Astrocyte of the hippocampus (primary cell): ENCODE measurements around the gene KEAP1.
"Not testable (repeated sequence)": the region's sequence is repeated elsewhere in the genome, so short reads cannot be mapped to it uniquely, and the experiment has no call there.

Source experiments
- DNase-seq: peaks from one replicate; pipeline ENCODE4 v3.0.0; 2011; ENCODE audit warnings: low read depth, low spot score

The KEAP1 gene

DNA sequence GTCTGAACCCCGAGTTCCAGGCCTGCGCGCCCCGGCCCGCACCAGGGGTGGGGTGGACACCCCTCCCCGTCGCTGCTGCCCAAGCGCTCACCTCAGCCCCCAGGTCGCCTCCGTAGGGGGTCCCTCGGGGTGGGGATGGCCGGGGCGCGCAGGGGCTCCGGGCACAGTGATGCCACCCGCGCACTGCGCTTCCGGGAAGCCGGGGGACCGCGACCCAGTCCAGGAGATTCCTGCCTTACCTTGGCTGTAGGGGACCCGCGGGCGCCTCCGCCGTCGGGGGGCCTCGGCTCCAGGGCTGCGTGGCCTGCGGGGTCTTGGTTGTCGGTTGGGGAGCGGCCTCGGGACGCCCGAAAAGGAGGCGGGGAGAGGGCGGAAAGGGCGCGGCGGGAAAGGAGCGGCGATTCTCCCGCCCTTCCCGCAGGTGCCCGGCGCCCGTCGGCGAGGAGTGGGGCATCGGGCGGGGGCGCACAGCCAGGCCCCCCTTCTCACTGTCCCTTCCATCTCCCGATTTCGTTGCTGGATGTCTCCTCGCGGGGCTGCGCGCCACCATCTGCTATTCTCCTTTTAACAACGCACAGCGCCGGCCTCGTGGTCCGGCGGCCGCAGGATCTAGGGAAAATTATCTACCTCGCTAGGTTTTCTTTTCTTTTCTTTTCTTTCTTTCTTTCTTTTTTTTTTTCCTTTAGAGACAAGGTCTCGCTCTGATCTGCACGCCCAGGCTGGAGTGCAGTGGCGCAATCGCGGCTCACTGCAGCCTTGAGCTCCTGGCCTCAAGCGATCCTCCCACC is at the start of gene KEAP1:
Gene KEAP1 (minus strand): TSS at position 355 of the 788 bp plus-strand sequence. CDS start 3,323 bp downstream, outside the sequence.
- peak; percentile 55 for DNase-seq

DNA sequence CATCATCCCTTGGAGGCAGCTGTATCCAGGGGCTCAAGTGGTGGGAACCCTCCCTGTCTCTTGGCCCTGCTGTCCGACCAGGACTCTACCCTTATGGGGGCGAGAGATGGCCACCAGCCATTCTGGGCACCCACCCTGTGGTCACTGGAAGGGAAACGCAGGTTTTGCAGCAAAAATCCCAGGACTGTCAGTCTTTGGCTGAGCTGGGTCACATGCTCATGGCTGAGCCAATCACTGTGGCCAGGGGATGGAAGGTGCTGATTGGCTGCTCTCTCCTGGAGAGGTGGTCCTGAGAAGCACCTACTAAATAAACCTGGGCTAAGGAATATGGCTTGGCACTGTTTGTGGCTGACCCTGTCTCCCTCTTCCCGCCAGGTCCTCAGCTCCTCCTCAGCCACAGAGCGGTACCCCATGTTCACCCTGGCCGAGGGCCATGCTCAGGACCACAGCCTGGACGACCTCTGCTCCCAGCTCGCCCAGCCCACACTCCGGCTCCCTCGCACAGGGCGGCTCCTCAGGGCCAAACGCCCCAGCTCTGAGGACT is 49.4 kb upstream of the KEAP1 start:
- DNase-seq, result peak; percentile 29

DNA sequence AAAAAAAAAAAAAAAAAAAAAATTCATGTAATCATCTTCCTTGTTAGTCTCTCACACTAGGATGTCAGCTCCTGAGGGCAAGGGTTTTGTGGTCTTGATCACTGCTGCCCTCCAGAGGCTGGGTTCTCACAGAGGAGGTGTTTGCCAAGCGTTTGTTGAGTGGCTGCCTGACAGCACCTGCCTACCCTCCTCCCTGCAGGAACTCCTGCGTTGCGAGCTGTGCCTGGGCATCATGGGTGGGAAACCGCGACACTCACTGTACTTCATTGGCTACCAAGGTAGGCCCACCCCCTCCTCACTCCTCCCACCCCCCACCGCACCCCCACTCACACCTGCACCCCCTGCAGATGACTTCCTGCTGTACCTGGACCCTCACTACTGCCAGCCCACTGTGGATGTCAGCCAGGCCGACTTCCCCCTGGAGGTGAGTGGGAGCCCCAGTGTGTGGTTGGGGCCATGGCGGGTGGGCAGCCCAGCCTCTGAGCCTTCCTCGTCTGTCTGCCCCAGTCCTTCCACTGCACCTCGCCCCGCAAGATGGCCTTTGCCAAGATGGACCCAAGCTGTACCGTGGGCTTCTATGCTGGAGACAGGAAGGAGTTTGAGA is 48.6 kb upstream of the KEAP1 start:
- no peak for DNase-seq

DNA sequence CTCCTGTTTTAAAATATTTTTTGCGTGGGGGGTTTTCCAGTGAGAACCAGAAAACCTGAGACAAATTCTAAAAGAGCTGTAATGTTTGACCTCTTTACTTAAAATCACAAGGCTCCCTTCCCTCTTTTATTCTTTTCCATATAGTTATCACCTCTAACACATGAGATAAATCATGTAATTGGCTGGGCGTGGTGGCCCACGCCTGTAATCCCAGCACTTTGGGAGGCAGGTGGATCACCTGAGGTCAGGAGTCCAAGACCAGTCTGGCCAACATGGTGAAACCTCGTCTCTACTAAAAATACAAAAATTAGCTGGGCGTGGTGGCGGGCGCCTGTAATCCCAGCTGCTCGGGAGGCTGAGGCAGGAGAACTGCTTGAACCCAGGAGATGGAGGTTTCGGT is 47.9 kb upstream of the KEAP1 start:
- not testable (repeated sequence) for DNase-seq

DNA sequence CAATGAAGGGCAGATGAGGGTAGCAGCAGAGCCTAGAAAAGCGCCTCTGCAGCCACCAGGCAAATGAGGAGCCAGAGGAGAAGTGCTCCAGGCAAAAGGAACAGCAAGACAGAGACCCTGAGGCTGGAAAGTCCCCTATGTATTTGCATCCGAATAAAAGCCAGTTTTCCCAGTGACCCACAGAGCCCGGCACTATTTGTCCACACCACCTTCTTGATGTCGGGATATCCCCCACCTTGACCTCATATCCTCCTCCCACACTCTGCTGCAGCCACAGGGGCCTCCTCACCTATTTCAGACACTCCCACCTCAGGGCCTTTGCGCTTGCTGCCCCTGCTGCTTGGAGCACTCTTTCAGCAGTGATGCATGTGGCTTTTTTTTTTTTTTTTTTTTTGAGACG is 47.2 kb upstream of the KEAP1 start:
- DNase-seq, result no peak

DNA sequence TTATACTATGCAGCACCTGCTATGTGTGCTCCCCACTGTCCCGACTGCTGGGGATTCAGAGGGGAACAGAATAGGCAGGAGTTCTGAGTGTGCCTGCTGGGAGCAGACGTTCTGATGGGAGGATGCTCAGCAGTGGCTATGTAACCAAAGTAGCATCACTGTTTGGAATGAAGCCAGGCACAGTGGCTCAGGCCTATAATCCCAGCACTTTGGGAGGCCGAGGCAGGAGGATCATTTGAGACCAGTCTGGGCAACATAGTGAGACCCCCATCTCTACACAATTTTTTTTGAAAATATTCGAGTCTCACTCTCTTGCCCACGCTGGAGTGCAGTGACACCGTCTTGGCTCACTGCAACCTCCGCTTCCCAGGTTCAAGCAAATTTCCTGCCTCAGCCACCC is 46.6 kb upstream of the KEAP1 start:
- DNase-seq, result no peak

DNA sequence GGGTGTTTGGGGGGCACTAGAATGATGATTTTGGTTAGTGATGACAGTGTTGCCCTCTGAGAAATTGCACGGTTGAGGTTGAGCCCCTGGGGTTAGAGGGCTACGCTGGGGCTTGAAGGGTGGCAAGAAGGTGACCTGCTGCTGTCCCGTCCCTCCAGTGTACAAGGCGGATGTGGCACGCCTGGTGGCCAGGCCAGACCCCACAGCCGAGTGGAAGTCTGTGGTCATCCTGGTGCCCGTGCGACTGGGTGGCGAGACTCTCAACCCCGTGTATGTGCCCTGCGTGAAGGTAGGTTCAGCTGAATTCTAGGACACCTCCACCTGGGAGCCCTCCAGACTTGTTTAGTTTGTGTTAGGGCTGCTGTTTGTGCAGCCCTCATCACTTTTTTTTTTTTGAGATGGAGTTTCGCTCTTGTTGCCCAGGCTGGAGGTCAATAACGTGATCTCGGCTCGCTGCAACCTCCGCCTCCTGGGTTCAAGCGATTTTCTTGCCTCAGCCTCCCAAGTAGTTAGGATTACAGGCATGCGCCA is 45.7 kb upstream of the KEAP1 start:
- DNase-seq, result no peak

DNA sequence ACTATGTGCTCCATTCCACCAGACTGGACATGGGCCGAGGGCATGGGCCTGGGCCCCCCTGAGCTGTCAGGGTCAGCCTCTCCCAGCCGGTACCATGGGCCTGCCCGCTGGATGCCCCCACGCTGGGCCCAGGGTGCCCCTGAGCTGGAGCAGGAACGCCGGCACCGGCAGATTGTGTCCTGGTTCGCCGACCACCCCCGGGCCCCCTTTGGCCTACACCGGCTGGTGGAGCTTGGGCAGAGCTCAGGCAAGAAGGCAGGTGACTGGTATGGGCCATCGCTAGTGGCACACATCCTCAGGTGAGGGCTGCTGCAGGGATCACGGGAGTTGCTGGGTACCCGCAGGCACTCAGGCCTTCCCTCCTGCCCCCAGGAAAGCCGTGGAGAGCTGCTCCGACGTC is 43.7 kb upstream of the KEAP1 start:
- no peak for DNase-seq

DNA sequence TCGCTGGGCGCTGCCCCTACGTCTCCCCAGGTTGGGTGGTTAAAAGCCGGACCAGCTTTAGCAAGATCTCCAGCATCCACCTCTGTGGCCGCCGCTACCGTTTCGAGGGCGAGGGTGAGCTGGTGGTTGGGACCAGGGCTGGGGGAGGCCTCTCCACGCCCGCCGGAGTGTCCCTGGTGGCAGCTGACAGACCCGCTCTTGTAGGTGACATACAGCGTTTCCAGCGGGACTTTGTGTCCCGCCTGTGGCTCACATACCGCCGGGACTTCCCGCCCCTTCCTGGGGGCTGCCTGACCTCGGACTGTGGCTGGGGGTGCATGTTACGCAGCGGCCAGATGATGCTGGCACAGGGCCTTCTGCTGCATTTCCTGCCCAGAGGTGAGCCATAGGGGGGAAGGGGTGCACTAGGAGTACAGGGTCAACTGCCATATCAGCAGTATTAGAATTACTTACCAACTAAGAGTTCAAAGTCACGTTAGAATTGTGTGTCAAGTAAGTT is 41.6 kb upstream of the KEAP1 start:
- DNase-seq, result no peak

DNA sequence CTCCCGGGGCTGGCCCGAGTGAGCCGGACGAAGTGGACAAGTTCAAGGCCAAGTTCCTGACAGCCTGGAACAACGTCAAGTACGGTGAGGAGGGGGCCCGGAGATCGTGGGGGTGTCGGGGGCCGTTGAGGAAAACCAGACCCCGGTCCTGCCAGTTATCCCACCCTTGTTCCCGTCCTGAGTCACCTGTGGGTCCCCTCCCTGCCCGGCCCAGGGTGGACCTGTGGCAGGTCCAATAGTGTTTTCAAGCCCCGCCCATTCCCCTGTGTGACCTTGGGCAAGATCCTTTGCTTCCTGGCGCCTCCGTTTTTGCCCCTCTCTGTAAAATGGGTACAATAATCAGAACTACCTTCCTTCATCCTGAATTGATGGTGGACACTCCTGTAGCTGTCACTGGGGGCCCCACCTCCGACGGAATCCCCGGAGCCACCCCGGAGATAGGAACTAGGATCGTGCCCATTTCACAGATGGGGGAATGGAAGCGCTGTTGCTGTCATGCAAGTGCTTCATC is 41.1 kb upstream of the KEAP1 start:
- no peak for DNase-seq

DNA sequence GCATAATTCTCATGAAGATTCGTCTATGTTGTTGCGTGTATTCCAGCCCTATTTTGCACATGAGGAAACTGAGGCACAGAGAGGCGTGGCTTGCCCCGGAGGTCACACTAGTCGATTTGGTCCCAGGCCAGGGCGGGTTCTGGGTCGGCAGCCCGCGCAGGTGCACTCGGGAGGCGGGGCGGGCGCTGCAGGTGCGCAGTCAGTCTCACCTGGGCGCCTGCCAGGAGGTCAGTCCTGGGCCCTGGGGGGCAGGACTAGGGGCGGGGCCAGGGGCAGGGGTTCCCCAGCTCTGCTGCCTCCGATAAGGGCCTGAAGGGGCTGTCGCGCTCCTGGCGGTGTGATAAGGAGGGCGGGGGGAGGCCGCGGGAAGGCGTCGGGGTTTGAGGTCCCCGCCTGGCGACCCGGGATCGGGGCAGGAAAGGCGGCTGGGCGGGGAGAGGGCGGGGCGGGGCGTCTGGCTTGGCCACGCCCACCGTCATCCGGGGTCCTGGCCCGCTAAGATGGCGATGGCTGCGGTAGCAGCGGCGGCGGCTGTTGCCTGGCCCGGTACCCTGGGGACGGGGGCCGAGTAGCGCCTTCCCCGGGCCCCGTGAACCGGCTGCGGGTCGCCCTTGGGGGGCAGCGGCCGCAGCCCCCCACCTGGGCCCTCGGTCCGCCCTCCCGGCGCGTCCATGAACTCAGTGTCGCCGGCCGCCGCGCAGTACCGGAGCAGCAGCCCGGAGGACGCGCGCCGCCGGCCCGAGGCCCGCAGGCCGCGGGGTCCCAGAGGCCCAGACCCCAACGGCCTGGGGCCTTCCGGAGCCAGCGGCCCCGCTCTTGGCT is 40.5 kb upstream of the KEAP1 start, which contains the start of gene ATG4D:
Gene ATG4D (plus strand): TSS at position 485 of the 822 bp plus-strand sequence. CDS start 187 bp downstream, at position 672.
- peak; percentile 88 for DNase-seq

DNA sequence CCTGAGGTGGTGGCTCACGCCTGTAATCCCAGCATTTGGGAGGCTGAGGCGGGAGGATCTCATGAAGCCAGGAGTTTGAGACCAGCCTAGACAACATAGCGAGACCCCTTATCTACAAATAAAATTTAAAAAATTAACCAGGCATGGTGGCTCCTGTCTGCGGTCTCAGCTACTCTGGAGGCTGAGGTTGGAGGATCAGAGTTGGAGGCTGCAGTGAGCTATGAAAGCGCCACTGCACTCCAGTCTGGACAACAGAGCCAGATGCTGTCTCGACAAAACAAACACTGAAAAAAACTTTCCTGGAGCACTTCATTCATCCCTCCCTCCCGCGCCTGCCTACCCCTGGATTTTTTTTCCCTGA is 39.9 kb upstream of the KEAP1 start:
- DNase-seq, result no peak

DNA sequence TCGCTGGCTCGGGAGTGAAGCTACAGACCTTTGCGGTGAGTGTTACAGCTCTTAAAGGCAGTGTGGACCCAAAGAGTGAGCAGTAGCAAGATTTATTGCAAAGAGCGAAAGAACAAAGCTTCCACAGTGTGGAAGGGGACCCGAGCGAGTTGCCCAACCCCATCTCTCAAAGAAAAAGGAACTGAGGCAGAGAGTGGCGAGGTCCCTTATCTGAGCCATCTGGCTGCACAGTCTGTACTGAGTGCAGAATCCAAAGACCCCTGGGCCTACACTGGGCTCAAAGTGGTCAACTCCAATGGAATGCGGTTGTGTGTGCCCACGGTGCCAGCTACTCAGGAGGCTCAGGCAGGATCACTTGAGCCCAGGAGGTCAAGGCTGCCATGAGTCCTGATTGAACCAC is 35.9 kb upstream of the KEAP1 start:
- DNase-seq, result not testable (repeated sequence)

DNA sequence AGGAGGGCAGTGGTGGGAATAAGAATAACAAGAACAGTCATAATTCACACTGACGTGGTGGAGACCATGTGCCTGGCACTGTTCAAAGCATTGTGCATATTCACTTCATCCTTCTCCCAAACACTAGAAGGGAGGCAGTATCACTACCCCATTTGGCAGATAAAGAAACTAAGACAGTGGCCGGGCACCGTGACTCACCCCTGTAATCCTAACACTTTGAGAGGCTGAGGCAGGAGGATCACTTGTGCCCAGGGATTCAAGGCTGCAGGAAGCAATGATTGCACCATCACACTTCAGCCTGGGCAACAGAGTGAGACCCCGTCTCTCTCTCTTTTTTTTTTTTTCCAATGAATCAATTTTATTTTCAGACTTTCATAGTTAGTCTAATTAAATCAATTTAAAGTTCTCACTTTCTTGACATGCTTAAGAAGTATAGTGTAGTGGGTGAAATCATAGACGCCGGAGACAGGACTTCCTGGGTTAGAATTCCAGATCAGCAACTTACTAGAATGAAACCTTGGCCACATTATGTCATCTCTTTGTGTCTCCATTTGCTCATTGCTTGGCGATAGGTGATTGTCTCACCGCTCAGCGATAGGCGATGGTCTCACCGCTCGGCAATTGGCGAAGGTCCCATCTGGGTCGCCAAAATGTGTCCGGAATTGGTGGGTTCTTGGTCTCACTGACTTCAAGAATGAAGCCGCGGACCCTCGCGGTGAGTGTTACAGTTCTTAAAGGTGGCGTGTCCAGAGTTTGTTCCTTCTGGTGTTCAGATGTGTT is 35.2 kb upstream of the KEAP1 start:
- DNase-seq, result no peak

DNA sequence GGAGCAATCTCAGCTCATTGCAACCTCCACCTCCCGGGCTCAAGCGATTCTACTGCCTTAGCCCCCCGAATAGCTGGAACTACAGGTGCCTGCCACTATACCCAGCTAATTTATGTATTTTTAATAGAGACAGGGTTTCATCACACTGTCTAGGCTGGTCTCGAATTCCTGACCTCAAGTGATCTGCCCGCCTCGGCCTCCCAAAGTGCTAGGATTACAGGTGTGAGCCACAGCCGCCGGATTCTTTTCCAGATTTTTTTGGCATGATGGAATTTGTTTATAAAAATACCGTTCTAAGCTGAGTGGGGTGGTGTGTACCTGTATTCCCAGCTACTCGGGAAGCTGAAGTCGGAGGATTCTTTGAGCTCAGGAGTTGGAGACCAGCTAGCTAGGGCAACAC is 34.5 kb upstream of the KEAP1 start:
- no peak for DNase-seq

DNA sequence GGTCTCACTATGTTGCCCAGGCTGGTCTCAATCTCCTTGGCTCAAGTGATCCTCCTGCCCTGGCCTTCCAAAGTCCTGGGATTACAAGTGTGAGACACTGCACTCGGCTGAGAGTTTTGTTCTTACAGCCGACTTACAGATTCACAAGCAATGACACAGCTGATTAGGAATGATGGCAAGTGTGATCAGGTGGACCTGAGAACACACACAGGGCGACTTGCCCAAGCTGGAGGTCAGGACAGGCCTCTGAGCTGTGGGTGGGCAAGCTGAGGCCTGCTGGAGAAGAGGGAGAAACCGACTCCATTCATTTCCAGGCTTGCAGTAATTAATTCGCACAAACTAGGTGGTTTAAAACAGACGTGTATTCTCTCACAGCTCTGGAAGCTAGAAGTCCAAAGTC is 32.5 kb upstream of the KEAP1 start:
- no peak for DNase-seq

DNA sequence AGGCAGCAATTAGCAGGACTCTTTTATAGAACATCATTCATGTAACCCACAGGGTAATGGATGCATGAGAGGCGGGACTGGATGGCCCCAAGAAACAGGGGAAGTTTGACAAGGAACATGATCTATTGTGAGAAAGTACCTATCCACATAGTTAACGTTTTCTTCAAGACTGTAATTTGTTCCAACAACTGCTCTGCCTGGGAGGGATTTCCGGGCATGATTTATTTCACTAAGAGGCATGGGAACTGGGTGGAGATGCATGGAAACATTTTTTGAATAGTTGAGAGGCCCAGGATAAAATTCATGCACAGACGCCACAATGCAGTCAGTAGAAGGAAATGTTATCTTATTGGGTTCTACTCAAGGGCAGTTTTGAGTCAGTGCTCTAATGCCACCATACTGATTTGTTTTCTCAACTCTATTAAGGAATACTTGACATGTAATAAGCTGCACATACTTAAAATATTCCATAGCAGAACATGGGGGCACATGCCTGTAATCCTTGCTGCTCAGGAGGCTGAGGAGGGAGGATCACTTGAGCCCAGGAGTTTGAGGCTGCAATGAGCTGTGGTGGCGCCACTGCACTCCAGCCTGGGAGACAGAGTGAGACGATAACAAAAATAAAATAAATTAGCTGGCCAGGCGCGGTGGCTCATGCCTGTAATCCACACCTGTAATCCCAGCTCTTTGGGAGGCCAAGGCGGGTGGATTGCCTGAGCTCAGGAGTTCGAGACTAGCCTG is 30.7 kb upstream of the KEAP1 start:
- peak; percentile 81 for DNase-seq

DNA sequence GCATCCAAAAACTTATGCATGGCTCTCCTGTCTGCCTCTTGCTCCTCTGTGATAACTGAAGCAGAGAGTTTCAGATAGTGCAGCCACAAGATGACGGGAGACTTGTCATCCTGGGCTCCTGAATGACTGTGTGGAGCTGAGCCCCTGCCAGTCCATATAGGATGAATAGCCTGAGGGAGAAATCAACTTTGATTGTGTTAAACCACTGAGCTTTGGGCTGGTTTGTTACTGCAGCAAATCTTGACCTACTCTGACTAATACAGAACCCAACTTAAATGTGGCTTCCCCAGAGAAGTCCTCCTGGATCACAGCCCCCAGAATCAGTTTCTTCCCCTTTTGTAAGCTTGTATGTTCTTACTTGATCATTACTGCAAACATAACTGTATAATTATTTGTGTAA is 29.3 kb upstream of the KEAP1 start:
- DNase-seq, result no peak

DNA sequence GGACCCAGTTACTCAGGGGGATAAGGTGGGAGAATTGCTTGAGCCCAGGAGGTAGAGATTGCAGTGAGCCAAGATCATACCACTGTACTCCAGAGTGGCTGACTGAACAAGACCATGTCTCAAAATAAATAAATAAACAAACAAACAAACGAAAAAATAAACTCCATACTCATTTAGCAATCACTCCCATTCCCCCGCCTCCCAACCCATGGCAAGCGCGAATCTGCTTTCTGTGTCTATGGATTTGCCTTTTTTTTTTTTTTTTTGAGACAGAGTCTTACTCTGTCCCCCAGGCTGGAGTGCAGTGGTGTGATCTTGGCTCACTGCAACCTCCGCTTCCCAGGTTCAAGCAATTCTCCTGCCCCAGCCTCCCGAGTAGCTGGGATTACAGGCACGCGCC is 23.7 kb upstream of the KEAP1 start:
- not testable (repeated sequence) for DNase-seq

DNA sequence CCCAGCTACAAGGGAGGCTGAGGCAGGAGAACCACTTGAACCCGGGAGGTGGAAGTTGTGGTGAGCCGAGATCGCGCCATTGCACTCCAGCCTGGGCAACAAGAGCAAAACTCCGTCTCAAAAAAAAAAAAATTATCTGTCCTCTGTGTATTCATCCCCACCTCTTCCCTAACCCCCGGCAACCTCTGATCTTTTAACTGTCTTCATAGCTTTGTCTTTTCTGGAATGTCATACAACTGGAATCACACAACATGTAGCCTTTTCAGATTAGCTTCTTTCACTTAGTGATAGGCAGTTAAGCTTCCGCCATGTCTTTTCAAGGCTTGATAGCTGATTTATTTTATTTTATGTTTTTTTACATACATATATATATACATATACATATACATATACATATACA is 22.5 kb upstream of the KEAP1 start:
- DNase-seq, result no peak
